HG02610 (cell line): ENCODE results near the gene ARMC6.
"Not testable (repeated sequence)": the region's sequence is repeated elsewhere in the genome, so short reads cannot be mapped to it uniquely, and the experiment has no call there.

Source experiments
- ATAC-seq: cut with Tn5 transposase; IDR thresholded peaks from one replicate; pipeline ENCODE4 v1.9.1; 2021; ENCODE audit warnings: mild to moderate bottlenecking, moderate library complexity; ENCODE audit not compliant: unreplicated experiment

Gene ARMC6

DNA sequence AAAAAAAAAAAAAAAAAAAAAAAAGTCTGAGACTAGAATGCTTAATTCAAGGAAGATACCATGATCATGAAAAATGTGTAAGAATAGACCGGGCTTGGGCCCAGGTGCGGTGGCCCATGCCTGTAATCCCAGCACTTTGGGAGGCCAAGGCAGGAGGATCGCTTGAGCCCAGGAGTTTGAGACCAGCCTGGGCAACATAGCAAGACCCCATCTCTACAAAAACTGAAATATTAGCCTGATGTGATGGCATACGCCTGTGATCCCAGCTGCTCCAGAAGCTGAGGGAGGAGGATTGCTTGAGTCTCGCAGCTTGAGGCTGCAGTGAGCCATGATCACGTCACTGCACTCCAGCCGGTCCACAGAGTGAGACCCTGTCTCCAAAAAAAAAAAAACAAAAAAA is 73.5 kb downstream of the ARMC6 start:
- ATAC-seq: not testable (repeated sequence)

DNA sequence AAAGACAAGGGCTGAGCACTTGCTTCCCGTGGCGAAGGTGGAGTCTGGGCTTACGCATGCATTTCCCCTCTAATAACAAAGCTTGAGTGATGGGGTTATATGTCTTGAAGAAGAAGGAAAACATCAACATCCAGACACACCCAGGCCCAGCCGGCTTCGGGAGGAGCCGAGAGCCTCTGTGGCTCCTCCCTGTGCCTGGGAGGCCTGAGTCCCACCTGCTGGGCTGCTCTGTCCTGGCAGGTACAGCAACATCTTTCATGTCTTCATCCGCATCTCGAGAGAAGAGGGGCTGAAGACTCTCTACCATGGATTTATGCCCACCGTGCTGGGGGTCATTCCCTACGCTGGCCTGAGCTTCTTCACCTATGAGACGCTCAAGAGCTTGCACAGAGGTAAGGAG is 74.3 kb downstream of the ARMC6 start:
- no peak for ATAC-seq
